Measurements from ENCODE around the gene NCAM1.

DNA sequence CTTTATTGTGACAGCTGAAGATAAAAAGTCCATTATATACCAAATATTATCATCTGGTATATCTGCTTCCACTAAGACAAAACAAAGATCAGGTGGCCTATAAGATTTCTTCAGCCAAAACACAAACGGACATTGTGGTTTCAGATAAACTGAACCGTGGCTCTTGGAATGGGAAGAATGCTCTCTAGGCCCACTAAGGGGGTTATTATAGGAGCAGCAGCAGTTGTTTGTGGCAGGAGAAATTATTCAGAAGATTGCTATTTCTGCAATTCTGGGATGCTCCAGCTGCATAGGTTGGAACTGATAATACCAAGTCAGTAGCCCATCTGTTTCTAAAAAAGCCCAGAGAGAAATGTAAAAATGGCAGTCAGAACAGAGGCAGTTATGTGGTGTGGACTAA, 145.3 kb downstream of the NCAM1 start:
- TF ChIP-seq, protein P1, sequence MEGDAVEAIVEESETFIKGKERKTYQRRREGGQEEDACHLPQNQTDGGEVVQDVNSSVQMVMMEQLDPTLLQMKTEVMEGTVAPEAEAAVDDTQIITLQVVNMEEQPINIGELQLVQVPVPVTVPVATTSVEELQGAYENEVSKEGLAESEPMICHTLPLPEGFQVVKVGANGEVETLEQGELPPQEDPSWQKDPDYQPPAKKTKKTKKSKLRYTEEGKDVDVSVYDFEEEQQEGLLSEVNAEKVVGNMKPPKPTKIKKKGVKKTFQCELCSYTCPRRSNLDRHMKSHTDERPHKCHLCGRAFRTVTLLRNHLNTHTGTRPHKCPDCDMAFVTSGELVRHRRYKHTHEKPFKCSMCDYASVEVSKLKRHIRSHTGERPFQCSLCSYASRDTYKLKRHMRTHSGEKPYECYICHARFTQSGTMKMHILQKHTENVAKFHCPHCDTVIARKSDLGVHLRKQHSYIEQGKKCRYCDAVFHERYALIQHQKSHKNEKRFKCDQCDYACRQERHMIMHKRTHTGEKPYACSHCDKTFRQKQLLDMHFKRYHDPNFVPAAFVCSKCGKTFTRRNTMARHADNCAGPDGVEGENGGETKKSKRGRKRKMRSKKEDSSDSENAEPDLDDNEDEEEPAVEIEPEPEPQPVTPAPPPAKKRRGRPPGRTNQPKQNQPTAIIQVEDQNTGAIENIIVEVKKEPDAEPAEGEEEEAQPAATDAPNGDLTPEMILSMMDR (IDR thresholded peaks at IDR 0.05 in 2 of 3, conservative IDR thresholded peaks at IDR 0.05 in 1 of 3; ENCODE audit: borderline replicate concordance in 1 of 3, insufficient read depth in 1 of 3, low read depth in 2 of 3, low read length in 2 of 3): no peak
- TF ChIP-seq EZH2 (IDR thresholded peaks at IDR 0.05) (no peak), FOSL1 (IDR thresholded peaks at IDR 0.05; ENCODE audit: low read depth) (no peak), POLR2A (IDR thresholded peaks at IDR 0.05; ENCODE audit: borderline replicate concordance, extremely low read depth, insufficient read depth, insufficient read length) (no peak), SP1 (IDR thresholded peaks at IDR 0.05; ENCODE audit: low read depth) (no peak), TCF7L2 (IDR thresholded peaks at IDR 0.05; ENCODE audit: borderline replicate concordance, extremely low read depth, insufficient read depth, insufficient read length) (no peak), YY1 (IDR thresholded peaks at IDR 0.05; ENCODE audit: extremely low read depth, insufficient replicate concordance, low read depth, low read length) (no peak)
- TF ChIP-seq, protein P2, sequence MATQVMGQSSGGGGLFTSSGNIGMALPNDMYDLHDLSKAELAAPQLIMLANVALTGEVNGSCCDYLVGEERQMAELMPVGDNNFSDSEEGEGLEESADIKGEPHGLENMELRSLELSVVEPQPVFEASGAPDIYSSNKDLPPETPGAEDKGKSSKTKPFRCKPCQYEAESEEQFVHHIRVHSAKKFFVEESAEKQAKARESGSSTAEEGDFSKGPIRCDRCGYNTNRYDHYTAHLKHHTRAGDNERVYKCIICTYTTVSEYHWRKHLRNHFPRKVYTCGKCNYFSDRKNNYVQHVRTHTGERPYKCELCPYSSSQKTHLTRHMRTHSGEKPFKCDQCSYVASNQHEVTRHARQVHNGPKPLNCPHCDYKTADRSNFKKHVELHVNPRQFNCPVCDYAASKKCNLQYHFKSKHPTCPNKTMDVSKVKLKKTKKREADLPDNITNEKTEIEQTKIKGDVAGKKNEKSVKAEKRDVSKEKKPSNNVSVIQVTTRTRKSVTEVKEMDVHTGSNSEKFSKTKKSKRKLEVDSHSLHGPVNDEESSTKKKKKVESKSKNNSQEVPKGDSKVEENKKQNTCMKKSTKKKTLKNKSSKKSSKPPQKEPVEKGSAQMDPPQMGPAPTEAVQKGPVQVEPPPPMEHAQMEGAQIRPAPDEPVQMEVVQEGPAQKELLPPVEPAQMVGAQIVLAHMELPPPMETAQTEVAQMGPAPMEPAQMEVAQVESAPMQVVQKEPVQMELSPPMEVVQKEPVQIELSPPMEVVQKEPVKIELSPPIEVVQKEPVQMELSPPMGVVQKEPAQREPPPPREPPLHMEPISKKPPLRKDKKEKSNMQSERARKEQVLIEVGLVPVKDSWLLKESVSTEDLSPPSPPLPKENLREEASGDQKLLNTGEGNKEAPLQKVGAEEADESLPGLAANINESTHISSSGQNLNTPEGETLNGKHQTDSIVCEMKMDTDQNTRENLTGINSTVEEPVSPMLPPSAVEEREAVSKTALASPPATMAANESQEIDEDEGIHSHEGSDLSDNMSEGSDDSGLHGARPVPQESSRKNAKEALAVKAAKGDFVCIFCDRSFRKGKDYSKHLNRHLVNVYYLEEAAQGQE (IDR thresholded peaks at IDR 0.05; ENCODE audit: low read depth): no peak
